Choroid plexus epithelial cell (primary cell): ENCODE results near the gene ZNF772.

Experiments
- DNase-seq: peaks from one replicate; pipeline ENCODE4 v3.0.0-alpha.2; 2010; ENCODE audit warnings: low read depth
- H3K4me3 ChIP-seq: 2 replicates; pipeline ENCODE4 v1.5.1; 2011; ENCODE audit warnings: low read depth, mild to moderate bottlenecking, control low read depth, low read length, moderate library complexity
- CTCF ChIP-seq: conservative IDR thresholded peaks from 2 replicates; pipeline ENCODE4 v1.5.1; 2011; ENCODE audit warnings: low read depth, mild to moderate bottlenecking, control low read depth, inconsistent platforms, low read length, moderate library complexity

Gene ZNF772

GRCh38 chr19:57441979-57442752 lies 35.2 kb downstream of the ZNF772 start:
- no peak overlapping the region for H3K4me3 ChIP-seq
- DNase-seq, result no peak
- no peak for TF ChIP-seq CTCF

GRCh38 chr19:57438925-57439324 lies 38.4 kb downstream of the ZNF772 start:
- DNase-seq, result no peak
- no peak overlapping the region for H3K4me3 ChIP-seq

GRCh38 chr19:57437931-57438330 lies 39.4 kb downstream of the ZNF772 start:
- no peak for TF ChIP-seq CTCF
- no peak overlapping the region for H3K4me3 ChIP-seq
- no peak for DNase-seq

More at GRCh38 chr19:57438925-57439324, 38.4 kb downstream of the ZNF772 start:
- no peak for TF ChIP-seq CTCF

- TF ChIP-seq CTCF, result no peak
- no peak for DNase-seq
- peak overlapping the region; percentile 91 for H3K4me3 ChIP-seq
Observed at GRCh38 chr19:57436417-57436816, 40.9 kb downstream of the ZNF772 start.

GRCh38 chr19:57435062-57435978 lies 42.0 kb downstream of the ZNF772 start, which contains the start of gene ZNF749:
ZNF749 (plus strand) TSS chr19:57435325; CDS start chr19:57435579, 254 bp downstream.
- peak; percentile 99 for DNase-seq
- TF ChIP-seq CTCF, result no peak
- peak within 1 kb of the TSS; percentile 91 for H3K4me3 ChIP-seq

GRCh38 chr19:57434386-57435061 lies 42.8 kb downstream of the ZNF772 start:
- no peak for DNase-seq
- no peak for TF ChIP-seq CTCF
- H3K4me3 ChIP-seq, result peak overlapping the region; percentile 91
